ENCODE data around the gene UBE2J2.

The UBE2J2 gene

GRCh38 chr1:1223891-1224290 lies 49.8 kb downstream of the UBE2J2 start:
- no peak for DNase-seq

- DNase-seq: no peak
These were observed 50.3 kb downstream of the UBE2J2 start for GRCh38 chr1:1223321-1223720.

- no peak for DNase-seq
These were observed 51.0 kb downstream of the UBE2J2 start for GRCh38 chr1:1222575-1223225.

- no peak for DNase-seq
These were observed 51.6 kb downstream of the UBE2J2 start for GRCh38 chr1:1221887-1222574.

- no peak for DNase-seq
These were observed 53.5 kb downstream of the UBE2J2 start for GRCh38 chr1:1220197-1220596.

GRCh38 chr1:1219341-1219740 lies 54.3 kb downstream of the UBE2J2 start:
- no peak for DNase-seq

- no peak for DNase-seq
These were observed 55.0 kb downstream of the UBE2J2 start for GRCh38 chr1:1218524-1219200.

- no peak for DNase-seq
These were observed 55.8 kb downstream of the UBE2J2 start for GRCh38 chr1:1217621-1218523.

- no peak for DNase-seq
These were observed 56.7 kb downstream of the UBE2J2 start for GRCh38 chr1:1216770-1217620.

- DNase-seq: no peak
These were observed 57.6 kb downstream of the UBE2J2 start for GRCh38 chr1:1215881-1216605.

- no peak for DNase-seq
These were observed 58.5 kb downstream of the UBE2J2 start for GRCh38 chr1:1215080-1215676.

- peak; percentile 32 for DNase-seq
These were observed 60.0 kb downstream of the UBE2J2 start, which contains the start of gene TNFRSF4 for GRCh38 chr1:1213345-1214265. Gene TNFRSF4, minus strand, starts transcription at chr1:1214153. Its CDS starts 26 bp downstream, at chr1:1214127.

- DNase-seq: peak; percentile 47
These were observed 60.8 kb downstream of the UBE2J2 start for GRCh38 chr1:1212780-1213344.

- DNase-seq: no peak
These were observed 61.9 kb downstream of the UBE2J2 start for GRCh38 chr1:1211541-1212441.

GRCh38 chr1:1210726-1211540 lies 62.7 kb downstream of the UBE2J2 start:
- DNase-seq: no peak

- DNase-seq: peak; percentile 37
These were observed 64.8 kb downstream of the UBE2J2 start for GRCh38 chr1:1208713-1209433.

GRCh38 chr1:1207571-1207892 lies 66.1 kb downstream of the UBE2J2 start:
- no peak for DNase-seq

Data from activated gamma-delta T cell treated with Interleukin-2 at 50 U/mL for 16 hours (primary cell).